Left forelimb (tissue), 1 donor: ENCODE results near the gene RPUSD1.
A peak's percentile ranks its signal among the peaks of the same experiment; 100 is the strongest.
"Not testable (repeated sequence)": the region's sequence is repeated elsewhere in the genome, so short reads cannot be mapped to it uniquely, and the experiment has no call there.

Experiments used
- DNase-seq: peaks from one replicate; pipeline ENCODE4 v3.0.0-alpha.2; 2018; ENCODE audit warnings: low spot score

The RPUSD1 gene

GRCh38 chr16:787978-788398 lies at the start of gene RPUSD1:
Gene RPUSD1, minus strand, starts transcription at chr16:788381. Its CDS starts 644 bp downstream, at chr16:787737.
- peak; percentile 76 for DNase-seq

GRCh38 chr16:836822-837221 lies 48.6 kb upstream of the RPUSD1 start:
- not testable (repeated sequence) for DNase-seq

- no peak for DNase-seq
These were observed 48.0 kb upstream of the RPUSD1 start for GRCh38 chr16:836221-836620.

GRCh38 chr16:835373-835772 lies 47.2 kb upstream of the RPUSD1 start:
- DNase-seq, result no peak

- DNase-seq, result no peak
These were observed 45.2 kb upstream of the RPUSD1 start for GRCh38 chr16:833411-833810.

- DNase-seq, result no peak
These were observed 44.6 kb upstream of the RPUSD1 start for GRCh38 chr16:832652-833336.

GRCh38 chr16:831571-832413 lies 43.6 kb upstream of the RPUSD1 start:
- DNase-seq, result no peak

GRCh38 chr16:830871-831570 lies 42.8 kb upstream of the RPUSD1 start:
- no peak for DNase-seq

- no peak for DNase-seq
These were observed 42.1 kb upstream of the RPUSD1 start for GRCh38 chr16:830107-830870.

- no peak for DNase-seq
These were observed 40.7 kb upstream of the RPUSD1 start for GRCh38 chr16:828891-829290.

- no peak for DNase-seq
These were observed 39.3 kb upstream of the RPUSD1 start for GRCh38 chr16:827513-827912.

- peak; percentile 83 for DNase-seq
These were observed 37.3 kb upstream of the RPUSD1 start for GRCh38 chr16:825341-826061.

GRCh38 chr16:824601-825000 lies 36.4 kb upstream of the RPUSD1 start:
- DNase-seq, result no peak

GRCh38 chr16:824194-824593 lies 36.0 kb upstream of the RPUSD1 start:
- DNase-seq, result no peak

GRCh38 chr16:822909-823297 lies 34.7 kb upstream of the RPUSD1 start:
- DNase-seq, result no peak

- no peak for DNase-seq
These were observed 34.2 kb upstream of the RPUSD1 start for GRCh38 chr16:822174-822908.

GRCh38 chr16:821751-822150 lies 33.6 kb upstream of the RPUSD1 start:
- no peak for DNase-seq

- no peak for DNase-seq
These were observed 32.6 kb upstream of the RPUSD1 start for GRCh38 chr16:820748-821147.

- DNase-seq, result not testable (repeated sequence)
These were observed 31.8 kb upstream of the RPUSD1 start for GRCh38 chr16:820044-820408.

- DNase-seq, result no peak
These were observed 31.3 kb upstream of the RPUSD1 start for GRCh38 chr16:819336-820043.
